ENCODE data around the gene CFAP221. TPM values are rescaled to one million over a fixed set of nuclear protein-coding genes. Genes with fewer than 3 reads are reported as not detected.

The CFAP221 gene
- total and polyA plus RNA-seq, 2 donors (not counting 3 experiments of a cell fraction or from before 2014, with no cell fraction given) = 0.06 TPM; not detected in 1

DNA sequence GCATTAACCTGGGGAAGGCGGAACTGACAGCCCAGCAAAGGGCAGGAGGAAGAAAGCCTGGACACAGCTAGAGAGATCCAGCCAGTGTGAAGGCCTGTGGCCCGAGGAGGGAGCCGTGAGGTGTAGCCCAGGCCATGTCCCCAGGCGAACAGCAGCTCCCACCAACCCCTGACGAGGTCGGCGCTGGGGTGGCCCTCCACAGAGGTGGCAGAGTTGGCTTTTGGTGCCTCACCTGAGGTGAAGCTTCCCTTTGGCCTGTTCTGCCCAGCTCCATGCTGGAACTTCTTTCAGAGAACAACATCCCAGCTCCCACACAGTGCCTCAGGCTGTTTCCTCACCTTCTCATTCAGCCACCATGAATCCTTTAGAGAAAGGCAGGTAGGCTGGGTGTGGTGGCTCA lies 148.1 kb downstream of the CFAP221 start:
- Histone ChIP-seq H3K27me3 (ENCODE audit: control insufficient read depth in 2 of 2, insufficient read depth in 2 of 2, low read length in 2 of 2) (no peaks in the 10 kb centered on the region), H3K9ac (replicated peaks; ENCODE audit: extremely low read depth, insufficient read depth, low read length) (no peak overlapping the region), H3K4me3 (replicated peaks in 1 of 3; ENCODE audit: insufficient read depth in 1 of 3, low read depth in 1 of 3, low read length in 3 of 3) (no peak overlapping the region), H3K27ac (ENCODE audit: insufficient read depth, low read depth, low read length) (no peak overlapping the region), H3K4me2 (ENCODE audit: insufficient read depth, low read length) (no peak overlapping the region), H3K36me3 (ENCODE audit: control insufficient read depth in 2 of 2, extremely low read depth in 1 of 2, insufficient read depth in 2 of 2, low read length in 2 of 2) (no peaks in the 10 kb centered on the region), H4K20me1 (replicated peaks; ENCODE audit: control insufficient read depth, extremely low read depth, insufficient read depth, low read length) (no peaks in the 10 kb centered on the region), H3K9me3 (replicated peaks; ENCODE audit: control insufficient read depth, insufficient read depth, low read length) (no peaks in the 10 kb centered on the region), H3K4me1 (ENCODE audit: control insufficient read depth, extremely low read depth, insufficient read depth, low read length) (no peaks in the 10 kb centered on the region), H3K9me1 (replicated peaks; ENCODE audit: control insufficient read depth, extremely low read depth, insufficient read depth, low read length) (no peaks in the 10 kb centered on the region), H3K79me2 (ENCODE audit: control insufficient read depth, insufficient read depth, low read length) (no peaks in the 10 kb centered on the region), H2AFZ (ENCODE audit: low read depth, low read length) (no peak overlapping the region)
- intact Hi-C loops (cut with micrococcal nuclease) (no loop called here), dilution Hi-C loops (cut with MboI; ENCODE audit: extremely low pct_ligation_motif_present, low sequenced_read_pairs) (no loop called here)
- TF ChIP-seq, protein P1, sequence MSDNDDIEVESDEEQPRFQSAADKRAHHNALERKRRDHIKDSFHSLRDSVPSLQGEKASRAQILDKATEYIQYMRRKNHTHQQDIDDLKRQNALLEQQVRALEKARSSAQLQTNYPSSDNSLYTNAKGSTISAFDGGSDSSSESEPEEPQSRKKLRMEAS (IDR thresholded peaks at IDR 0.05; ENCODE audit: insufficient read depth, insufficient read length) = no peak
- TF ChIP-seq, protein P2, sequence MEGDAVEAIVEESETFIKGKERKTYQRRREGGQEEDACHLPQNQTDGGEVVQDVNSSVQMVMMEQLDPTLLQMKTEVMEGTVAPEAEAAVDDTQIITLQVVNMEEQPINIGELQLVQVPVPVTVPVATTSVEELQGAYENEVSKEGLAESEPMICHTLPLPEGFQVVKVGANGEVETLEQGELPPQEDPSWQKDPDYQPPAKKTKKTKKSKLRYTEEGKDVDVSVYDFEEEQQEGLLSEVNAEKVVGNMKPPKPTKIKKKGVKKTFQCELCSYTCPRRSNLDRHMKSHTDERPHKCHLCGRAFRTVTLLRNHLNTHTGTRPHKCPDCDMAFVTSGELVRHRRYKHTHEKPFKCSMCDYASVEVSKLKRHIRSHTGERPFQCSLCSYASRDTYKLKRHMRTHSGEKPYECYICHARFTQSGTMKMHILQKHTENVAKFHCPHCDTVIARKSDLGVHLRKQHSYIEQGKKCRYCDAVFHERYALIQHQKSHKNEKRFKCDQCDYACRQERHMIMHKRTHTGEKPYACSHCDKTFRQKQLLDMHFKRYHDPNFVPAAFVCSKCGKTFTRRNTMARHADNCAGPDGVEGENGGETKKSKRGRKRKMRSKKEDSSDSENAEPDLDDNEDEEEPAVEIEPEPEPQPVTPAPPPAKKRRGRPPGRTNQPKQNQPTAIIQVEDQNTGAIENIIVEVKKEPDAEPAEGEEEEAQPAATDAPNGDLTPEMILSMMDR (IDR thresholded peaks at IDR 0.05; ENCODE audit: extremely low read depth in 1 of 2, insufficient read depth in 1 of 2, low read depth in 1 of 2, low read length in 2 of 2) = no peak
- TF ChIP-seq GATA2 (IDR thresholded peaks at IDR 0.05; ENCODE audit: insufficient read depth, insufficient read length, low read depth, low read length) (no peak), EZH2 (IDR thresholded peaks at IDR 0.05; ENCODE audit: borderline replicate concordance, low read depth, low read length, severe bottlenecking) (no peak), FOS (IDR thresholded peaks at IDR 0.05; ENCODE audit: borderline replicate concordance, insufficient read depth, low read length) (no peak), MYC (IDR thresholded peaks at IDR 0.05; ENCODE audit: low read depth, low read length) (no peak), POLR2A (IDR thresholded peaks at IDR 0.05; ENCODE audit: low read depth, low read length) (no peak), POLR2AphosphoS5 (IDR thresholded peaks at IDR 0.05; ENCODE audit: insufficient read depth, low read depth, low read length) (no peak), JUN (IDR thresholded peaks at IDR 0.05; ENCODE audit: borderline replicate concordance, insufficient read depth, insufficient read length, low read depth) (no peak)
- POLR2A ChIA-PET = no interaction called here
- FAIRE-seq = no peak
- DNase-seq (ENCODE audit: low read depth, low spot score) = no peak
- no TSS peak for BruUV-seq (replicated peaks)
- CTCF ChIA-PET = interaction anchor here (0.9 to 2.6 kb wide), 2 partner anchors 11 to 483 kb away, joined by 4 to 12 read pairs; no protein-coding TSS in a partner anchor

Measured in endothelial cell of umbilical vein (primary cell).